HG03039 (cell line): Measurements from ENCODE around the gene ANKRD2.

Experiments
- ATAC-seq: cut with Tn5 transposase; IDR thresholded peaks from one replicate; pipeline ENCODE4 v1.9.1; 2021; ENCODE audit warnings: mild to moderate bottlenecking, moderate library complexity; ENCODE audit not compliant: unreplicated experiment

Gene ANKRD2

DNA sequence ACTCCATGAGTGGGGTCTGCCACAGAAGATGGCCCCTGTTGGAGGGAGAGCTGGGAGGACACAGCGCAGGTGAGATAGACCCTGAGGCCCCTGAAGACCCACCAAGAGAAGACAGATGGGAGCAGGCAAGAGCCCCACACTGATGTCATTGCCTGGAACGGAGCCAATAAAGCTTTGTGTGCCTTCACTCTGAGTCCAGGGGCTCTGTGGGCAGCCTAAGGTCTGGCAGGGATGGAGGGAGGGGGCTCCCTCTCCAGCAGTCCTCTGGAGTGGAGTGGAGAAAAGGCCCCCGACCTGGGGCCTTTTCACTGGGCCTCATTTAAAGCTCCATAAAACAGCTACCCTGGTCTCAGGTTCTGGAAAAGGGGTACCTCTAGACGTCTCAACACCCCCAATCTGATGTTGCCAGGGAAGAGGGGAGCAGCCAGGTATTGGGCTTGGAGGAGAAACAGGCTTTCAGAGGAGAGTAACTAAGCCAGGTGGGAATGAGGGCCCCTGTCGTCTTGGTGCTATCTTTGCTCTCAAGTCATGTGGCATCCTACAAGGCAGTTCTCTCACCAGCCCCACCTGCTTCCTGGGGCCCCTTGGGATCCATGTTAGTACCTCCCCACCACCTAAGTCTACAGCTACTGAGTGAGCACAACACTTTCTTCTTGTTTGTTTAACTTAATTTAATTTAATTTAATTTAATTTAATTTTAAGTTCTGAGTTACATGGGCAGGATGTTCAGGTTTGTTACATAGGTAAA, 18.3 kb downstream of the ANKRD2 start:
- no peak for ATAC-seq

DNA sequence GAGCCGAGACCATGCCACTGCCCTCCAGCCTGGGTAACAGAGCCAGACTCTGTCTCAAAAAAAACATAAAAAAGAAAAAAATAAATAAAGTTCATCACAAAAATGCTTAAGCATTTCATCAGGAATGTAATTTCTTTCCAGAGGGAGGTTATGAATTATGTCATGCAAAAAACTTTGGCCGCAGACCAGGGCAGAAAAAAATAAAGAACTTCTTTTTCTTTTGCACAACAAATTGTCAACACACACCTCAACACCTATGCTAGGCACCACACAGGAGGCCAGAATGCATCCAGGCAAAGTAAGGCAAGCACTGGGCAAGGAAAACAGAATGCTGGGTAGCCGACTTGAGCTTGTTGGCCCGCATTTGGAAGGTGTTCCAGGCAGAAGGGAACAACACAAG, 20.8 kb downstream of the ANKRD2 start:
- ATAC-seq, result no peak

DNA sequence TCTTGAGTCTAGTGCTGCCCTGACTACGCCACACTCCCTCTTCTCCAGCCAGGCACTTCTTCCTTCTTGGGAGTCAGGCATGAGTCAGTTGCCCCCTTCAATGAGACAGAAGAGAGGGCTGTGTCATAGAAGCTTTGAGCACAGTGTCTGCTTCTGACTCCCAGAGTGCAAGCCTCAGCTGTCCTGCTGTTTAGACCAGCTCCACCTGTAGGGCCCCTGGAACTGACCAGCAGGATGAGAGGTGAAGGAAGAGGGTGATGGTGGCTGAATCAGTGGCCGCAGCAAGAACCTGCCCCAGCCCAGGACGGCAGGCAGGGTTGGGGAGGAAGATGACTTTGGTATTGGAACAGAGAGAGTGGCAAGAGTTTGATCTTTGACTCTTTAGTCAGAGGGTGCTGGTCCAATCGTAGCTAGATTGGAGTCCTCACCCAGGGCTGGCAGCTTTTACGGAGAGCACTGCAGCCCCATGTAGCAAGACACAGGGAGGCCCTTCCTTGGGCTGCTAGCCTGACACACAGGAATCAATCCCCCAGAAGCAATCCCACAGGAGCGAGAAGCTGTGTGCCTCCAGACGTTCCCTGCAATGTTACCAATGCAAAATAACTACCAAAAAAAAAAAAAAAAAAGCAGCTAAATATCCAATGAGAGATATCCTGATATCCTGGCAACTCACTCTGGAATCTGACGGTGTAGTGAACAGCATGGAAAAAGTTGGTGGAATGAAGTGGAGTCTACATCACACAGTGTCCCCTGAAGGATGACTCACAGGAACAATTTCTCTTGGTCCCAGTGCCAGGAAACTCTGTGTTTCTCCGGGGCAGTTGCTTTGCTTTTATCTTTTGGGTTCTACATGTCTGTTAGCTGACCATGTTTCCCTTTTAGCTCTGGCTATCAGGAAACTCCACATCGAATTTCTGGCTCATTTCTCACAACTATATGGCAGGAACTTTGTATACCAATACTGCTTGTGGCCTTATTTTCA, 23.8 kb downstream of the ANKRD2 start:
- ATAC-seq, result no peak

DNA sequence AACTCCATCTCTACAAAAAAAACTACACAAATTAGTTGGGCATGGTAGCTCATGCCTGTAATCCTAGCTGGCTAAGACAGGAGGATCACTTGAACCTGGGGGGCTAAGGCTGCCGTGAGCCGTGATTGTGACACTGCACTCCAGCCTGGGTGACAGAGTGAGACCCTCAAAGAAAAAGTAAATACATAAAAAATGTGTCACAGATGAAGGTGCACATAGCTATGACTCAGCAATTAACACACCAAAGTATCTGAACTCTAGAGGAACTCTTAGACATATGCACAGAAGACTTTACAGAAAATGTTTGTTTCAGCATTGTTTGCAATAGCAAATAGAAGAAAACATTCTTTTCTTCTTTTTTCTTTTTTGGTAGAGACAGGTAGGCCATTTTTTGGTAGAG, 25.2 kb downstream of the ANKRD2 start:
- ATAC-seq, result no peak

DNA sequence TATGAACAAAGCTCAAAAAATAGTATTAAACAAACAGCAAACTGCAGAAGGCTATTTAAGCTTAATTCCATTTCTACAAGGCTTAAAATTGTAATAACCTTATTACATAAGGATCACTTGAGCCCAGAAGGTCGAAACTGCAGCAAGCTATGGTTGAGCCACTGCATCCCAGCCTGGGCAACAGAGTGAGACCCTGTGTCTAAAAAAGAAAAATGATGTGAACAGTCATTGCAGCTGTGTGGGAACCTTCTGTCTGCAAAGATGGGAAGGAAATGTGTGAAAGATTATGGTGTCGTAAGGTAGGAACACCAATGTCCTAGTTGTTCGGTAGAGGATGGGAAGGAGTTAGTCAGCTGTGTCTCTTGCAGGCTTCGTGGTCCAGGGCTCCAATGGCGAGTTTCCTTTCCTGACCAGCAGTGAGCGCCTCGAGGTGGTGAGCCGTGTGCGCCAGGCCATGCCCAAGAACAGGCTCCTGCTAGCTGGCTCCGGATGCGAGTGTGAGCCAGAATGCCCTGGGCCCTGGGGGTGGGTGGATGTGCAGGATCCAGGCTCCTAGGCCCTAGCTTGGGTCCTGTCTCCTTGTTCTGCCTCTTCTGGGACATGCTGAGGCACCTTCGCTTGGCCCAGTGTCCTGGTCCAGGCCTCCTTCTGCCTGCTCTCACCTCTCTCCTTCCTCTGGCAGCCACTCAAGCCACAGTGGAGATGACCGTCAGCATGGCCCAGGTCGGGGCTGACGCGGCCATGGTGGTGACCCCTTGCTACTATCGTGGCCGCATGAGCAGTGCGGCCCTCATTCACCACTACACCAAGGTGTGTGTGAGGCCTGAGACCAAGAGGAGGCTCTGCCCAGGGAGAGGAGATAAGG, 26.1 kb downstream of the ANKRD2 start:
- ATAC-seq, result no peak

DNA sequence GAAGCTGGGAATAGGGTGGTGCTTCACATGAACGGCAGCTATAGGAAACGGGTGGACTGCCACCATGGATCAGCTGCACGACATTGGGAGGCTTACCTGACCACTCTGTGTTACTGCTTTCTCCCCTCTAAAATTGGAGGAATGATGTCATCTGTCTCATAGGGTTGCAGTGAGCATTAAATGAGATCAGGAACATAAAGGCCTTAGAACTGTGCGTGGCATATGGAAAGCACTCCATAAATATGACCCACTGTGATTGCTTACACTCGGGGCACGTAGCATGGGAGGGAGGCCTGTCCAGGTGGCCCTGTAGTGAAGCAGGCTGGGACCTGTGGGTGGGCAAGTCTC, 26.7 kb downstream of the ANKRD2 start:
- ATAC-seq, result no peak

DNA sequence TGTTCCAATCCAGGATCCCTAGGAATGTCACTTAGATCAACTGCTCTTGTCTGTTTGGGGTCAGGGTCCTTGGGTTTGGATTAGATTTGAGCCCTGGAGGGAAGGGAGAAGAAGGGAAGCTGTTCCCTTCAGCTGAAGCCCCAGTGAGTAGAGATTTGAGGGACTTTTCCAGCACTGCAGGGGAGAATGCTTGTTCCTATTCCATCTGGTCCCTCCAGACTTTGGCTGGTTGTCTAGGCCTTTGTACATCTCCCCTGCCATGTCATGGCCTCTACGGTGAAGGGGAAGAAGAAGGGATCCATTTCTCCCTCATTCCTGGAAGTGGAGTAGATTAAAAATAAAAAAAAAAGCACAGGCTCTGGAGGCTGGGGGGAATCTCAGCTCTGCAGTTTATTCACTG, 28.0 kb downstream of the ANKRD2 start:
- ATAC-seq, result no peak

DNA sequence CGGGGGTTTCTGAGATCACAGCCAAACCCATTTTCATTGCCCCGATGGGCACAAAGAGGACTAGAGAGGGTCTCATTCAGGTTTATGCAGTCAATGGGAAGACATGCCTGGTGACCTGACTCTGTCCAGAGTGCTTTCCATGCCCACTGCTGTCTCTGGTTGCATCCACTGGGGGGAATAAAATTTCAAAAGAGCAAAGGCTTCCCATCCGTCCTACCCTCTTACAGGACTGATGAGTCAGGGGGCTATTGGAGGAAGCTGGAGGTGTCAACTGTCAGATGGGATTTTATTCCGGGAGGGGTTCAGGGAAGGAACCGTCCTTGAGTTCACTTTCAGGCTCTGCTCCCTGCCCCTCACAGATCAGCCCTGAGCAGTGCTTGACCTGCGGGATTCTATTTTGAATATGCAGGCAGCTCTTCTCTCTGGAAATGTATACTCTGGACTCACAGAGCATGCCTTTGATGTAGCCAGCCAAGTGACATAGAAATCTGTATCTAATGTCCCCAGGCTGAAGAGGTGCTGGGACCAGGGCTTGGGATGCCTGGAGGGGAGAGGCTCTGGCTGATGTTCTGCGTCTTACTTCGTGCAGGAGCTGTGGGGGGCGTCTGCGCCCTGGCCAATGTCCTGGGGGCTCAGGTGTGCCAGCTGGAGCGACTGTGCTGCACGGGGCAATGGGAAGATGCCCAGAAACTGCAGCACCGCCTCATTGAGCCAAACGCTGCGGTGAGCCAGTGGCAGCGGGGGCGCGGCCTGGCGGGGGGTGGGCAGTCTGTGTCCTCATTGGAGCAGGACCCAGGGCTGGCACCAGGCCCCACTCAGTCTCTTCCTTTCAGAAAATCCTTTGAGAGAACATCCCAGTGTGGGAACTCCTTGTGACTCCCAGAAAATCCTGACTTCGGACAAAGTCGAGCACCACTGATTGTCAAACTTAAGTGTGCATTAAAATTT, 29.0 kb downstream of the ANKRD2 start:
- ATAC-seq, result no peak

DNA sequence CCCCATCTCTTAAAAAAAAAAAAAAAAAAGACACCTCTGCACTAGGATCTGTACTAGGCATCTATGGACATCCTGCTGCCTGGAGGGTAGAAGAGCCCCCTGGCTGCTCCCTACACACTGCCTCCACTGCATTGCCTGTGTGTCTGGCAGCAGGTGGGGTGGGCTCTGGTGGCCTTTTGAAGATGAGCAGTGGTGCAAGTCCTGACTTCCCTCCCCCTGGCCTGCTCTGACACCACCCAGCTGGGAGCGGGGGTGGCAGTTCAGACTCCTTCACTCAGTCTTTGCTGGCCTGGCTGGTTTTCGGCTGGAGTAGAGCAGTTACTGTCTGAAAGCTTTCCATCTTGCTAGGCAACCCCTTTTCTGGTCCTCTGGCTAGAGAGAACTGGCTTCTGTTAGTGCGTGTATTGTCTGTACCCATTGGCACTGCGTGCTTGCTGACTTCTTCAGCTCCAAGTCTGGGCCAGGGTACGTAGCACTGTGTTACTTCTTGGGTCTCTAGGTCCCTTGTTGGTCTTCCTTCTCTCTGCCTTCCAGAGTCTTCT, 34.6 kb downstream of the ANKRD2 start:
- ATAC-seq, result no peak

DNA sequence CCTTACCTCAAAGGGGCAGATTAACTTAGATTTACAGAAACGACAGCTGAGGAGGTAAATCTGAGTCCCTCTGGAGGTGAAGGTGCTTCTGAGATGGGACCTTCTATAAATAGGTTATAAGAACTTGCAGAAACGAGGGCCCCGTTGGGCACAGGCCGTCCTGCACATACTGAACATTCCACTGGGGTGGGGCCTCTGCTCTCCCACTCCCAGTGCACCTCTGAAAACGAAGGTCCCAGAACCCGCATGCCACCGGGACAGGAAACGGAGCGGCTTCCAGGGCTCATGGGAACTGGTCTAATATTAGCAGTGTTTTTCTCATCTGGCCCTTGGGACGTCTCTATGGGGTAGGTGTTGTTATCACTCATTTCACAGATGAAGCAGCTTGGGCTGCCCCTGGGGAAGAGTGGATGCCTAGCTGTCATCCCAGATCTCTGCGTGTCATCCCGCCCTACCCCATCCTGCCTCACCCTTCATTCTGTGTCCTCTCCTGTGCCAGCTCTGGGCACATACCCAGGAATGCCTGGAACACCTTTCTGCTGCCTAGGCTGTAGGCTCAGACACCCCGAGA, 36.5 kb downstream of the ANKRD2 start:
- no peak for ATAC-seq

DNA sequence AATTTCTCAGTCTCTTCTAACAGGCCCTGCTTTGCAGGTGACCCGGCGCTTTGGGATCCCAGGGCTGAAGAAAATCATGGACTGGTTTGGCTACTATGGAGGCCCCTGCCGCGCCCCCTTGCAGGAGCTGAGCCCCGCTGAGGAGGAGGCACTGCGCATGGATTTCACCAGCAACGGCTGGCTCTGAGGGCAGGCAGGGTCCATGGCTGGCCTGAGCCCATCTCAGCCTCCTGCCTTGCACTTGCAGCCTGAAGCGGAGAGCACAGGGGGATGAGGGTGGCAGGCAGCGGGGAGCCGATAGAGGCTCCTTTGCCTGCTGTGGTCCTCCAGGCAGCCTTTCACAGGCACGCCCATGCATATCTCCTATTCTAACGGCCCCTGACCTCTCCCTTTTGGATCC, 38.9 kb downstream of the ANKRD2 start:
- no peak for ATAC-seq

DNA sequence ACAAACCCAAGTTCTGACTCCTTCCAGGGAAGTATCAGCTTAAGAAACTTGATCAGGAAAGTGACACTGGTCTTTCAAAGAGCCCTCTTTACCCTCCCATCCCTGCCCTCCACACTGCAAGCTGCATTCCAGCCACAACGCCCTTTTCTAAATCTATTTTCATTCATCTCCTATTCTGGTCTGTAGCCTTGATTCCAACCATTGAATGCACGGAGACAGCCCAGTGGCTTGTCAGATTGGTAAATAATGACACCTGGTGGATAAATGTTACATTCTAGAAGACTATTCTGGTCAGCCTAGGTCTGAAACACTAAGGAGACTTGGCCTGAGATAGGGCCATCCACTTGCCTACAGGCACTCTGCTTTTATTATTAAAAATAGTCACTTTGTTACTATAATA, 39.8 kb downstream of the ANKRD2 start:
- ATAC-seq, result no peak

DNA sequence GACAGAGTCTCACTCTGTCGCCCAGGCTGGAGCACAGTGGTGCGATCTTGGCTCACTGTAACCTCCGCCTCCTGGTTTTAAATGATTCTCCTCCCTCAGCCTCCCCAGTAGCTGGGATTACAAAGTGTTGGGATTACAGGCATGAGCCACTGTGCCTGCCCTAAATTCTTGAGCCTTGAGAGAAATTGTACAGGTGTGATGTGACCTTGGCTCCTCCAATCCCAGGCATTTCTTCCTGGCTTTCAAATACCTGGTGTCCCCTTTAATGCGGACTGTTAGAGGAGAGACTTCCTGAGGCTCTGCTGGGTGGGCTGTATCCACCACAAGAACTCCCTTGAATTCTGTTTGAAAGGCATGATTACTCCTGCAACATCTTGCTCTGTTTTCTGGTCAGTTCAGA, 45.7 kb downstream of the ANKRD2 start:
- ATAC-seq, result no peak

DNA sequence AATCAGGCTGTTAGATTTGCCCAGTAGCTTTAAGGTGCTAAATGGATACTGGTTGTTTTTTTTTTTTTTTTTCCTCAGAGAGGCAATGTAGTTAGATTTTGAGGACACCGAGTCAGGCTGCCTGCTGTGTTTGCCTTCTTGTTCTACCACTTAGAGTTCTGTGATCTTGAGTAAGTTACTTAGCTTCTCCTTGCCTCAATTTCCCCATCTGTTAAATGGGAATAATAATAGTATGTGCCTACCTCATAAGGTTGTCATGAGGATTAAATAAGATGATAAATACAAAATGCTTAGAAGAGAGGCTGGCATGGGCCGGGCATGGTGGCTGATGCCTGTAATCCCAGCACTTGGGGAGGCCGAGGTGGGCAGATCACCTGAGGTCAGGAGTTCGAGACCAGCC, 46.2 kb downstream of the ANKRD2 start:
- ATAC-seq, result no peak

DNA sequence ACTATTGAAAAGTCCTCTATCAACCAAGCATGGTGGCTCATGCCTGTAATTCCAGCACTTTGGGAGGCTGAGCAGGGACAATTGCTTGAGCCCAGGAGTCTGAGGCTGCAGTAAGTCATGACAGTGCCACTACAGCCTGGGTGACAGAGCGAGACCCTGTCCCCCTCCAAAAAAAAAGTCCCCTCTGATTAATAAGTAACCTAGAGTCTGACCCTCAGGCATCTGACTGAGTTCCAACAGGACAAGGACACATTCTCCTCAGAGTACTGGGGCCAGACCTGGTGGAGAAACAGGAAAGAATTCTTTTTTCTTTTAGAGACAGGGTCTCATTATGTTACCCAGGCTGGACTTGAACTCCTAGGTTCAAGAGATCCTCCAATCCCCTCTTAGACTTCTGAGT, 50.7 kb downstream of the ANKRD2 start:
- no peak for ATAC-seq

DNA sequence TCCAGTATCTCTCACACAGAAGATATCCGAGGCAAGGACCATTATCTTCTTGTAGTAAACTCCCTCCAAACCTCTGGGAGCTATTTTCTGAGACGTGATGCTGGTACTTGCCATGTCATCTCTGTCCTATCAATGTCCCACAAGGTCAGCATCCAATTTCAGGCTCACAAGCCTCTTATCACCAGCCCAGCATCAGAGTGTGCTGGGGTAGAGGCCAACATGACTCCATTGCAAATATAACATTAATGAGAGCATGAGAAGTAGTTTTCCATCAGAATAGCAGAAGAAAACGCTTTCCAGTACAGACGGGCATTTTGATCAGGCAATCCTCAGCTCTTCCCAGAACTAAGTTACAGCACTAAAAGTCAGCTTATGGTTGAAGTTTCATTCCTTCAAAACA, 55.2 kb downstream of the ANKRD2 start:
- no peak for ATAC-seq

DNA sequence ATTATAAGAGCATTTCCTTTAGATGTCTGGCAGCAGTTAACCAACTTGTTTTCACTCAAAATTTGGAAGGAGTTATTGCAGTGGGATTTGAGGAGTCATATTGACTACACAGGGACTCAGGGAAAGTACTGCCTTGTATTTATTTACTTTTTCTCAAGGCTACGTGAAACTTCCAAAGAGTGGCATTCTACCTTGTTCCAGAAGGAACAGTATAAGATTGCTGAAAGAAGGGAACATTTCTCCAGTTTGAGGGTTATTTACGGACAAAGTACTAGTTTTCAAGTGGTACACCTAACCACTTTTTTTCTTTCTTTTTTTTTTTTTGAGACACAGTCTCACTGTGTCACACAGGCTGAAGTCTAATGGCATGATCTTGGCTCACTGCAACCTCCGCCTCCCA, 55.6 kb downstream of the ANKRD2 start:
- no peak for ATAC-seq

DNA sequence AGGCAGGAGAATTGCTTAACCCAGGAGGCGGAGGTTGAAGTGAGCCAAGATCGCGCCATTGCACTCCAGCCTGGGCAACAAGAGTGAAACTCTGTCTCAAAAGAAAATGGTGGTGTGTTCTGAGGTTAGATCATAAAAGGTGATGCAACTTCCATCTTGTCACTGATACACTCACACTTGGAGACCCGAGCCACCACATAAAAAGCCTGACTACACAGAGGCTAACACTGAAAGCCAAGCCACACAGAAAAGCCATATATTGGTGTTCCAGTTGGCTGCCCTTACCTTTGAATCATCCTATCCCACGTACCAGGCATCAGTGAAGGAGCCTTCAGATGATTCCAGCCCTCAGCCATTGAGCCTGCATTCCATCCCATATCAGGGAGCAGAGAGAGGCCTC, 56.7 kb downstream of the ANKRD2 start:
- no peak for ATAC-seq

DNA sequence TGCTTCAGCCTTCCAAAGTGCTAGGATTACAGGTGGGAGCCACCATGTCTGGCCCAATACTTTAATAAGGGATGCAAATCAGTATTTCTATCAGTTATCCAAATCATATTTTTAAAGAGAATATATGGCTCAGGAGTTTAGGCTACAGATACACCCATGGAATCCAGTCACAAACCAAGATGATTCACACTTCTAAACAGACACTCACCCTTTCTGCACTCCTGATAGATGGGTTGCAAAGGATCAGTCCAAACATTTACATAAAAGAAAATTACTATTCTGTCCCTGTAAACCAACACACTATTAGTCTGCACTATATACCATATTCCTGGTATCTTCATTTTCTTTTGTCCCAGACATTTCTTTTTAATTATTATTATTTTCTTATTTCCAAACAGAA, 58.5 kb downstream of the ANKRD2 start:
- ATAC-seq, result no peak
